LNCAP (cell line): ENCODE measurements around the gene SIMC1.

Experiments used
- CTCF ChIP-seq: fragments of 450-650 bp; IDR thresholded peaks from 2 replicates; pipeline ENCODE4 v1.5.1; 2017; ENCODE audit warnings: mild to moderate bottlenecking

Gene SIMC1

GRCh38 chr5:176366232-176366894 lies 128.1 kb downstream of the SIMC1 start:
- TF ChIP-seq CTCF = no peak

DNA sequence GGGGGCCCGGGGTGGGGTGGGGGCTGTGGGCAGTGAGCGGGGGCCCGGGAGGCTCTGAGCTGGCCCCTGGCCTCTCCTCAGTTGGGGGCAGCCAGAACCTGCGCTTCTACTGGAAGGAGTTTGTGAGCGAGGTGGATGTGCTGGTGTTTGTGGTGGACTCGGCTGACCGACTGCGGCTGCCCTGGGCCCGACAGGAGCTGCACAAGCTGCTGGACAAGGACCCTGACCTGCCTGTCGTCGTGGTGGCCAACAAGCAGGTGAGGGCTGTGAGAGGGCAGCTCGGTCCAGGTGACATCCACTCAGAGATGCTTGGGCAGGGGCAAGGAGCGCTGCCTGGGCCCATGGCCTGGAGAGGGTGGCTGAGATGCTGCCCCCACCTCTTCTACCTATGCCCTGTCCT lies 130.5 kb downstream of the SIMC1 start:
- TF ChIP-seq CTCF = no peak

DNA sequence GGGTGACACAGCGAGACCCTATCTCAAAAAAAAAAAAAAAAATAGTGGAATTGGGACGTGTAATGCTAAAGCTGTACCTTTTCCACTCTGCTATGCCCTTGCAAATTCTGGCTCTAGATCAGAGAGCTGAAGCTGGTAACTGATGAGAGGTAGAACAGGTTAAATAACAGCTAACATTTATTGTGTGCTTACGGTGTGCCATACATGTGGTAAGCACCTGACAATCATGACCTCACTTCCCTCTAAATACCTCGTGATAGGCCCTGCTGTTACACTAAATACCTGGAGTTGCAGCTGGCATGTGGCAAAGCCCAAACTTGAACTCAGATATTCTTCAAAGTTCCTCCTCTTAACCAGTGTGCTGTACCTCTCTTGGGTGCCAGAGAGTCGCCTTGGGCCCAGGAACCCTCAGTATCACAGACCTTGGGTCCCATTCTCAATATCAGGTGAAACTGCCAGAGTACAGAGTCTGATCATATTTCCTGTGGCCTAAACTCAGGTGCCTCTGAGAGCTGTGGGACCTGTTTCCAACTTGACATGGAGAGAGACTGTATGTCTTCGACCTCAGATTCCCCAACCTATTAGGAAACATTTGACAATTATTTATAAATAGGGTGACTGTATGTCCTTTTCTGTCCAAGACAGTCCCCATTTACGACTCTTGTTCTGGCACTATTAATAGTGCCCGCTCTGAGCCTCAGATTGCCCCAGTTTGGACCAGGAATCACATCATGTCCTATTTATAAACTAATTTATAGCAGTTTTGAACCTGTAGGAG lies 131.9 kb downstream of the SIMC1 start:
- no peak for TF ChIP-seq CTCF

DNA sequence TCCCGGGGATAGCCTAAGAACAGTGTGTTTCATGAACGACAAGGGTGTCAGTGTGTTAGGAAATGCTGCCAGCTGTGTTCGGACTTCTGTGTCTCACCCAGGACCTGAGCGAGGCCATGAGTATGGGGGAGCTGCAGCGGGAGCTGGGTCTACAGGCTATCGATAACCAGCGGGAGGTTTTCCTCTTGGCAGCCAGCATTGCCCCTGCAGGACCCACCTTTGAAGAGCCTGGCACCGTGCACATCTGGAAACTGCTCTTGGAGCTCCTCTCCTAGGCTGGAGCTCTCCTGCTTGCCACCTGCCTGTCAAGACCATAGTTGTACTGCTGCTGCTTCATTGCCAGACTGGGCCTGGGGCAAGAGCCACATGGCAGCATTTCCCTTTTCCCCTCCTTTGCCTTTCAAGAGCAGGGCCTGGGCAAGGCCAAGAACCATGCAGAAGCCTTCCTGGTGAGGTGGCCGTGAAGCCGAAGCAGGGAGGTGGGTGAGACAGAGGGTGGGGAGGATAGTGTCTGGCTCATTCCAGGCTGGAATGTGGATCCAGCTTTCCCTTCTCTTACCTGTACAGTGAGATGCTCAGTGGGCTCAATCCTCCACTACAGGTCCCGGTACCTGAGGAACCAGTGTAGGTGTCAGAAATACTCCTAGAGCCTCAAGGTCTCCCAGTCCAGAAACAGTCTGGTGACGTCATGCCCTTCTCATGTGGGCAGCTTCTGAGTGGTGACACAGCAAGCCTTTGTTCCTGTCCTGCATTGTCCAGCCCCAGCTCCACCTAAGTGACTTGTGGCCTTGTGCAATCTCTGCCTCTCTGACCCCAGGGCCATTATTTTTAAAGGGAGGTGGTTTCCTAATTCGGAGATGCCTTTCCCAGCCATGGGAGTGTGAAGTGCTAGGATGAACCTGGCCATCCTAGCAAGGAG lies 133.7 kb downstream of the SIMC1 start:
- no peak for TF ChIP-seq CTCF

- TF ChIP-seq CTCF = no peak
Measured at GRCh38 chr5:176373100-176373818, 135.0 kb downstream of the SIMC1 start.

DNA sequence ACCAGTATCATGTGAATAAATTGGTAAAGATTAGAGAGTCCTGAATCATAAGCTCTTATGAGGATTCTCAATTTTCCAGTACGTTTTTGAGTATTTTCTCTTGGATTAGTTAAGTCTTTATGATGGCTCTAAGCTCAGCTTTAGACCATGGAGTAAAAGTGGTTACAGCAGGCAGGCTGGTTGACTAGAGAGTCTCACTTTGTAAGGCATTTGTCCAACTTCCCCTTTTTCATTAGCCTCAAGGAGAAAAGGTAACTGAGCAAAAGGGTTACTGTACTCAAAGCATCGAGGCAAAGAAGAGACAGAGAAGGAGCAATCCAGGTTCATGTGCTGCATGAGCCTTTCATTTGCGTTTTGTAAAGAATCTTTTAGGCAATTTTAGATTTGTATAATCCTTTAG lies 141.7 kb downstream of the SIMC1 start:
- no peak for TF ChIP-seq CTCF

GRCh38 chr5:176381423-176381822 lies 143.2 kb downstream of the SIMC1 start:
- TF ChIP-seq CTCF = no peak
